Neural progenitor cell (in vitro differentiated cells): ENCODE results near the gene TLE4.

Experiments used
- CTCF ChIP-seq: fragments of 200-600 bp; sonication (generic); IDR thresholded peaks from 2 replicates; pipeline ENCODE4 v1.5.1; 2017; ENCODE audit warnings: antibody characterized with exemption, mild to moderate bottlenecking
- EZH2 ChIP-seq: fragments of 200-600 bp; sonication (generic); IDR thresholded peaks from 2 replicates; pipeline ENCODE4 v1.6.1; 2017; ENCODE audit warnings: antibody characterized with exemption, mild to moderate bottlenecking, moderate library complexity

- TF ChIP-seq CTCF (no peak), EZH2 (no peak)
Measured at GRCh38 chr9:79768194-79768593, 196.4 kb downstream of the TLE4 start.
